HG03378 (cell line): ENCODE results near the gene SPDL1.

ENCODE experiments used
- ATAC-seq: cut with Tn5 transposase; IDR thresholded peaks from one replicate; pipeline ENCODE4 v1.9.1; 2021; ENCODE audit warnings: mild to moderate bottlenecking, moderate library complexity; ENCODE audit not compliant: unreplicated experiment

Gene SPDL1, protein sequence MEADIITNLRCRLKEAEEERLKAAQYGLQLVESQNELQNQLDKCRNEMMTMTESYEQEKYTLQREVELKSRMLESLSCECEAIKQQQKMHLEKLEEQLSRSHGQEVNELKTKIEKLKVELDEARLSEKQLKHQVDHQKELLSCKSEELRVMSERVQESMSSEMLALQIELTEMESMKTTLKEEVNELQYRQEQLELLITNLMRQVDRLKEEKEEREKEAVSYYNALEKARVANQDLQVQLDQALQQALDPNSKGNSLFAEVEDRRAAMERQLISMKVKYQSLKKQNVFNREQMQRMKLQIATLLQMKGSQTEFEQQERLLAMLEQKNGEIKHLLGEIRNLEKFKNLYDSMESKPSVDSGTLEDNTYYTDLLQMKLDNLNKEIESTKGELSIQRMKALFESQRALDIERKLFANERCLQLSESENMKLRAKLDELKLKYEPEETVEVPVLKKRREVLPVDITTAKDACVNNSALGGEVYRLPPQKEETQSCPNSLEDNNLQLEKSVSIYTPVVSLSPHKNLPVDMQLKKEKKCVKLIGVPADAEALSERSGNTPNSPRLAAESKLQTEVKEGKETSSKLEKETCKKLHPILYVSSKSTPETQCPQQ

DNA sequence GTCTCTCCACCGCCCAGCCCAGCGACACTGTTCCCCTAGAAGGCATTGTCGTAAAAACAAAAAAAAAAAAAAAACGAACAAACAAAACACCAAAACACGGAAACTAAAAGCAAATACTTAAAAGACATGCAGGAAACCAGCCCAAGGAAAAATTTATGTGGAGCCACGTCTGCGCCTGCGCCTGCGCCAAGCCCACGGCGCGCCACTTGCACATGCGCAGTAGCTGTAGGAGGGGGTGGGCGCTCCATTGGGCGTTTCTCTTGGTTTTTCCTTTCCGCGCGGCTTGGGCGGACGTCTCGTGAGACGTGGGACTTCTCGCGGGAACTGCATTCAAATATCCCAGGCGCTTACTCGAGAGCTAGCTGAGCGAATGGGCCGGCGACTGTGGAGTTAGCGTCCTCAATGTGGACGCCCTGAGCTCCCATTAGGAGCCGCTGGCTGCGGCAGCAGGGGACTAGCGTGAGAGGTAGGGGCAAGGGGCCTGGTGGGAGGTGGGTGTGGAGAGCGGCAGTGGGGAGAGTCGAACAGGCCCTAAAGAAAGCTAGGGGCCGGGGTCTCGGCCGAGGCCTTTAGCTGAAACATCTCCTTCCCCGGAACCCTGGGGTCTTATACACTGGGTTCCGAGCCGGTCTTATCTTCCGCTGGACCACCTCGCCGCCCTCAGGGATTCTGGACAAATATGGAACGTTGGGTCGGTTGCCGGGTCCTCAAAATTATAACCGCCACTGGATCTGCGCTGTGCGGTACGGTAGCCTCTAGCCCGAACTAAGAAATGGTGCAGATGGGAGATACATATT lies at the start of gene SPDL1:
Gene SPDL1 (plus strand): TSS at position 350 of the 797 bp plus-strand sequence. CDS start 4,644 bp downstream, outside the sequence.
- peak; percentile 83 for ATAC-seq

DNA sequence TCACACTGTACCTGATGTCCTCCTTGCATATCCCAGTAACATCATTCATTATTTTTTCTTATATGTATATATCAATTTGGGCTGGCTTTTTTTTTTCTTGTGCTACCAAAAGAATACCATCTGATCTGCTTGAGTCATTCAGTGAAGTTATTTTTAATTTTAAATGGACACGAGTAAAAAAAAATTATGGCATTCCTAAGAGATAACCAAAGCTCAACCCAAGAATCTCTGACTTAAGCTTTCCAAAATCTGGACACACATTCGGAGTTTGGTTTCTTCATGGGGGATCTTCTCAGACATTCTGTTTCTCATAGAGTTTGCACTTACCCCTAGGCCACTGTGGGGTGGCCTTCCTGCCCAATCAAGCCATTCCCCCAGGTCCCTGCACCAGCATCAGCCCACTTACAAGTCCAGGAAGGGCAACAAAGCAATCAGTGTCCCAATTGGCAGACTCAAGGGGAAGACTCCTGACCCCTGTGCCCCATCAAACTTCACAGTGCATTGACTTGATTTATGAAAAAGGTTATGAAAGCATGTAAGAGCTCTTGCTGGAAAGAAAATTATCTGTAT lies 49.2 kb upstream of the SPDL1 start:
- no peak for ATAC-seq

DNA sequence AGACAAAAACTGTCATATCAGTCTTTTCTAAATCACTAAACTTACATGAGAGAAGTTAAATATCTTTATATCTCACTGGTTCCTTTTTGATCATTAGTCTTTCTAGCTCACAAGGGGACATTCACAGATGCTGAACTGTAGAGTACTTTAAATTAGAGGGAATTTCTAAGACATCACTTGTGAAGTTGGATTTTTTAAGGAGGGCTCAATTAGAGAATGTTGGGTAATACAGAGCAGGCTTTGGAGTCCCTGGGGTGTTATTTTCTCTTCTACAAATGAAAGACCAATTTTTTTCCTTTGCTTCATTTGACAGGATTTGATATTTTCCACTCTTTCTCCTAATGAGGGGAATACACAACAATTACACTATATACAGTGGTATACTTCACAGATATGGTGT lies 48.6 kb upstream of the SPDL1 start:
- no peak for ATAC-seq

DNA sequence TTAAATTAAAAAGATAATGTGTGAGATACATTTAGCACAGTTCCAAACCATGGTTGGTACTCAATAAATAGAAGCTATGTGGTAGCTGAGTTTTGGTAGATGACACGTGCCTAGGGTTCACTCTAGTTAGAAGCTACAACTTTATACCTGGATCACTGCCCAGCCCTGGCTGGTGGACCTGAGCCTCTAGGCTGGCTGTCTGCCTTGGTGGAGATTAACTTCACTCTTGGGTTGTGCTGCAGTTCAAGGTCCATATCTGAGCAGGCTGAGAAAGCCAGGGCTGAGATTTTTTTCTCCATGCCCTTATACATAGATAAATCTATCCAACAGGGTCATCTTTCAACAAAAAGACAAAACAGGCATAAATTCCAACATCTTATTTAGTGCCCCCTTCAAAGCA lies 44.6 kb upstream of the SPDL1 start:
- ATAC-seq = no peak

DNA sequence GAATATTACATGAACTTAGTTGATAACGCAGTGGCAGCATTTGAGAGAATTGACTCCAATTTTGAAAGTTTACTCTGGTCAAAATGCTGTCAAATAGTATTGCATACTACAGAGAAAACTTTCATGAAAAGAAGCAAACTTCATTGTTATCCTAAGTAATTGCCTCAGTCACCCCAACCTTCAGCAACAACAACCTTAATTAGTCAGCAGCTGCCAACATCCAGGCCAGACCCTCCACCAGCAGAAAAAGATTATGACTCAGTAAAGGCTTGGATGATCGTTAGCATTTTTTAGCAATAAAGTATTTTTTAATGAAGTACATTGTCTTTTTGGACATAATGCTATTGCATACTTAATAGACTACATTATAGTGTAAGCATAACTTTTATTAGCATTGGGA lies 40.8 kb upstream of the SPDL1 start:
- ATAC-seq = no peak

DNA sequence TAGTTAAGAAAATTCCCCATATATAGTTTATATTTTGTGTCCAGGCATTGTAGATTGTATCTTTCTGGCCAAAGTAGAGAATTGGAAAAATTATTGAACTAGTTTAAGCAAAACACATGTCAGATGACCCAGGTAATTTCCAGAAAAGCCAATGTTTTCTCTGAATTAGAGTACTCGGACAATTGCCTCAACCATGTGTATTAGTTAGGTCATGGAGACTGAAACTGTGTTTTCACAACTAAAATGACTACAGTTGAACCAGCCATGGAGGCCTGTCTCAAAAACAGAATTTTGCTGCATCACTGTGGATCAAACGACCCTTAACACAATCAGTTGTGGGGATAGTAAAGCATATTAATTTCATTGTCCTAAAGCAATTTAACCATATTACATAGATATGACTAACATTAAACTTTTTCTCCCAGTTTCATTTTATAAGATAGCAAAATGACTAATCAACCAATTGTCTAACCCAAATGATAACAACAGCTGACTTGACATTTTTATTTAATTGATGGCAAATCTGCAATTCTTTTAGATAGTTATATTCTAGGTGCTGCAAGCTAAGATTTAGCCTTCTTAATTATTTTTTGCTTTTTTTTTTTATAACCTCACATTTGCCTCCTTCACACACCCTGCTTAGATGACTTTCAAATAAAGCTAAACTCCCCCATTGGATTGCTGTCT lies 39.2 kb upstream of the SPDL1 start:
- no peak for ATAC-seq

DNA sequence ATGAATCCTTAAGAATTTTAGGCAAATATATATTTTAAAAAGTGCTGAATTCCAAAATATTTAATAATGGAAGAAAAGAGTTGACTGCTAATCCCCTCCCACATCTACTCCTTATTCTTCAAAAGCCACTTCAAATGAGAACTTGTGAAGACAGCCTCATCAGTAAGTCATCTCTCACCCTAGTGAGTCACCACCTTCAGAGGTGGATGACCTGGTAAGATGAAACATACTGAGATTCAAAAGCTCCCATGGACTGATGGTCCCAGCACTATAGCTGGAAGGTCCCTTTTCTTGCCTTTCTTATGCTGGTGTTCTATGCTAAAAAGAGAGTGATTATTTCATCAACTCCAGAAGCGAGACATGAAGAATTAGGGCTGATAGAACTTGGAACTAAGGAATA lies 37.8 kb upstream of the SPDL1 start:
- ATAC-seq = peak; percentile 62

DNA sequence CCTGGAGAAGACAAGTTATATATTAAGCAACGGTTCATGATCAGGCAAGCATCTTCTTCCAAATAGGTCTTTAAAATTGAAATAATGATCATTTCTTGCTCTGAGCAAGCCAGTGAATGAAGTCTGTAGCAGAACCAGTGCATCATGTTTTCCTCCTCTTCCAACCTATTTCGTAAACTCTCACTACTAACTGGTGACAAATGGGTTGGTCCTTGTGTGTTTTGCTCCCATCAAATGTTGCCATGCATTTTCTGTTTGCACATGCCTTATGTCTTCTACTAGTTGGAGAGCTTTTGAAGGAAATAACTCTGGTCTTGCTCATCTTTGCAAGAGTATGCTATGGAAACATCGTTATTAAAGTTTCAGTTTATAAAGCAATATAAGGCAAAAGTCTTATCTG lies 37.2 kb upstream of the SPDL1 start:
- no peak for ATAC-seq

DNA sequence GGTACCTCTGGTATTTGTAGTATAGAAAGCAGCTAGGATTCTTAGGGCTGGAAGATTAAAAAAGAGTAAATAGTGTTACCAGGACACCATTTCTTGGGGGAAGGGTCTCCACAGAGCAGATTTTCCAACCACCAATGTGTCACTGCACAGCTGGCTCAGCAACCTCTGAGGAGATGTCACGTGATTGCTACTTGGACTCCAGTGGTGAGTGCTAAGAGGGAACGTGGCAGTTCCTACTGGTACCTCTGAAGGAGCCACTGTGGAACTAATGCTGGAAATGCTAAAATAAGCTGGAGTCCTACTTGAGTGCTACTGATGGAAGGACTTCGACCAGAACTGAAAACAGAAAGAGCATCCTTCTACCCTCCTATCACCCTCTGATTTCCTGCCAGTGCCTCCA lies 36.1 kb upstream of the SPDL1 start:
- no peak for ATAC-seq

DNA sequence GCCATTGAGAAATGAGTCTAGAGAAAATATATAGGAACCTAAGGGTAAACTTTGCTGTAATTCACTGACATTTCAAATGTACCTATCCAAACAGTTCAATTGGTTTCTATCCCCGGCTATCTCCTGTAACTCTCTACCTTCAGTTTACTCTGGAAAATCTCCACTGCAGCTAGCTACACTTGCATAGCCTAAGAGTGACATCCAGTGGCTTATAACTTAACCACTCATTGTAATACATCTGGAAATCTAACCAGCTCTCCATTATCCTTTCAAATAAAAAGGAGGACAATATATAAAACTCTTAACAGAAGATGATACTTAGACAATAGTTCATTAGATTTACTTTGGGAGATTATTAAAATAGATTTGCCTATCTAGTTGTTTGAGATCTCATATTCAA lies 35.3 kb upstream of the SPDL1 start:
- no peak for ATAC-seq

DNA sequence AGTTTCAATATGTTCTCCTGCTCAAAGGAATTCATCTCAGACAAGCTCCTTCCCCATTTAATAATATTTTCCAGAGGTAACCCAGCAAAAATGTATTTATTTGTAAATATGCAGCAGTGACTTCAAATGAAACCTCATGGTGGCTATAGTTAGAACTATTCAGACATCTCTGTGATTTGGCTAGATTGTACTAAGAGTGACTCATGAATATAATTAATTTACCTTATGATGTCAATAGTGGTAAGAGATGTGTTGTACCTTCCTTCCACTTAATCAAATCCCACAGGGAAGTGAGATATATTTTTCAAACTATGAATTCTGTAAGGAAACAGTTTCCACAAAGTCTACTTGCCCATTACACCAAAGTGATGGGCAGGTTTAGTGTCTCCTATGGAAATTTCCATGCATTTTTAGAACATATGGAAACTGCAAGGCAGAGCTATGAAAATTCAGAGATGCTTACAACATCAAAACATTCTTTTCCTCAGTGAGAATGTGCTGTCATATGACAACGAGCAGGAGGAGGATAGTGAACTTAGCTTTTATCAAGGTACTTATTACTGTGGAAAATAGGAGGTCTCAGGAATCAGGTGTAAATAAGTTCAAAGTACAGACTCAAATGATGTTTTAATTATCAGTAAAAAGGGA lies 34.0 kb upstream of the SPDL1 start:
- no peak for ATAC-seq

DNA sequence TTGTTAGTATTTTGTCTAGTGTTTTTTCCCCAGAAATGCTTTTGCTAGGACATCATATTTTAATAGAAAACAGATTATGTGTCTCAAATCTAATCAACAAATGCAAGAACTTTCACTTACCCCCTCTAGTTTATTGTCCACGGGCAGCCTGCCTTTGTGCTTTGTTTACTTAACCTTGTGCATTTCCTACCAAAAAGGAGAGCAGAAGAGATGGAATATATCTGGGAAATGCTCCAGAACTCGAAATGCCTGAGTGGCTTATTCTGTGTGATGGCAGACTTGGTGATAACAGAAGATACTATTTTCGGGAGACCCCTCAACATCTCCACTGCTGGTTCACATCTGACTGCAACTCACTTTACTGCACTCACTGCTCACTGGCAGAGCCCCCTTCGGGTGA lies 33.3 kb upstream of the SPDL1 start:
- ATAC-seq = no peak

DNA sequence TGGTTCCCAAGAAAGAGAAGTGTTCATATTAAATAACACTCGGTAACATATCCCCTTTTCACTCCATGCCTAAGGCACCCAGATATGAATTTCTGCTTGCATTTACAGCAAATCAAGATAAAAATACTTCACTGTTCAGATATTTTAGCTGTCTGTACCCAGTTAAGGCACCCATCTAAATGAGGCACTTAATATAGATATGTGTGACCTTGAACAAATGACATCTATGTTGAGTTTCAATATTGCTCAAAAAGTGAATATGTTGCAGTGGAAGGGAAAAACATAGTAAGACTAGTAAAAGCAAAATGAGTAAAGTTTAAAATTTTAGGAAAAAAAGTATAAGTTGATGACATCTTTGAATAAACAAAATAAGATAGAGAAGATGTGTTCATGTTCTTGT lies 32.4 kb upstream of the SPDL1 start:
- no peak for ATAC-seq

DNA sequence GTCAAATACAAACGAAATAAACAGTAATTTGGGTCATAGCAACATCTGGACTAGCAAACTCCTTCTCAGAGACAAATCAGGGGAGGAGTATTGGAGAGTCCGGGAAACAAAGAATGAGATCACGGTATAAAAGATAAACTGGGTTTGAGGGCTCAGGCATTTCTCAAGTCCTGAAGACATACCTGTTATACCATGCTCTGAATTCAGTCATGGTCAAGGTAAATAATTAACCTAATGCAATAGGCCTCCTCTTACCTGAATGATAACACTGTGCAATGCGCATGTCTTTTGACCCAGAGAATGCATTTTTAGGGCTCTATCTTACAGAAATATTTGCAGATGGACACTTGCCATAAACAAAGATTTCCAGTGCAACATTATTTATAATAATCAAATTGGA lies 31.9 kb upstream of the SPDL1 start:
- ATAC-seq = no peak

DNA sequence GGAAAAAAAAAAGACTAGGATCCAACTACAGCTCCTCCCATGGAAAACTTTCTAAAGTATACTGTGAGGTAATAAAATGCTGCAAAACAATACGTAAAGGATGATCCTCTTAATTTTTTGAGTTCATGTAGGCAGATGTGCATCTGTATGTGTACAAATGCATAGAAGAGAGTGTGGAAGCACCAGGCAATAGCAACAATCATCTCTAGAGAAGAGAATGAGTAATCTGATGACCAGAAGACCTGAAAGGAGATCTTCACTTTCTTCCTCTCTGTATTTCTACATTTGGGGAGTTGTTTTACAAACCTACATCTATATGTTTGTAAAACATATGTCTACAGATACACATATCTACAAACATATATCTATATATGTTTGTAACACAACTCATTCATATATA lies 29.3 kb upstream of the SPDL1 start:
- no peak for ATAC-seq

DNA sequence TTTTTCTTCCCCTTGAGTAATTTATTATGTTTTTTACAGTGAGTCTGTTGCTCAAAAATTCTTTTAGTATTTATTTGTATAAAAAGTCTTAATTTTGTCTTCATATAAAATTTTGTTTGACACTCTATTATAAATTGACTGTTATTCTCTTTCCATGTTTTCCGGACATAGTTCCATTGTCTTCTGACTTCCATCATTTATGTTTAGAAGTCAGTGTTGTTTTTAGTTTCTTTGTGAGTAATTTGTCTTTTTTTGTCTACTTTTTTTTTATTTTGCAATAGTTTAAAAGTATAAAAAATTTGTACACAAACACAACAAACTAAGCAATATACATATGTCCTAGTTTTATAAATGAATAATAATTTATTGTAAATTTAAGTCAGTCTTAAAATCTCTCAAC lies 25.7 kb upstream of the SPDL1 start:
- no peak for ATAC-seq

DNA sequence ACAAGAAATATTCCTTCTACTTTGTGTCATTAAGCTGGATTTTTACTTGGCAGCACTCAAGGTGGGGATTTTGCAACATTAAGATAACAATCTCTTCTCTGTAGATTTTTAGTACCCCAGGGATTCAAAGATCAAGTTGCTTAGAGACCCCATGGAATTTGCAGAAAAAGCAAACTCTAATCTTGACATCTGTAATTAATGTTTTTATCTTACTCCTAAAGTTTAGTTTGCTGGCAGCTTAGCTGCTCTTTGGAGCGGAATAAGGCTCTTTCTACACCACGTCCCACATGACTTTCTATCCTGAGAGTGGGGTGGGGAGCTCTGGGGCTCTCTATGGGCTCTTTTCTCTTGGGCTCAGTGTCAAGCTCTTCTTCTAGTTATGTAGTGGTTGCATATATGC lies 21.7 kb upstream of the SPDL1 start:
- ATAC-seq = no peak

DNA sequence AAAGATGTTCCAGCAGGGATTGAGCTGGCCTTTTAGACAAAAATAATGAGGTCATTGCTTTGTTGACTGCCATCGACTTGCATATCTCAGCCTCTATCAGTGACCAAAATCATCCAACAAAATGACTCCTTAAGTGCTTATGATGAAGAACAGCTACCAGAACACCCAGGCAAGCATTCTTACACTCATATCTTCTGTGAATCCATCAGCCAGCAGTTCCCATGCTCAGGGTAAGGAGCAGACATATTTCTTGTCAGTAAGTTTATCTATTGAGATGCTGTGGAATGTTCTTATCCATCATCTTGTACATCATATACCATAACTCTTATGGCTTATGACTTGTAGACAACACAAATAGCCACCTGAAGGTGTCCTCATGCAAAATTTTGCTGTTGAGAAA lies 20.2 kb upstream of the SPDL1 start:
- ATAC-seq = no peak

DNA sequence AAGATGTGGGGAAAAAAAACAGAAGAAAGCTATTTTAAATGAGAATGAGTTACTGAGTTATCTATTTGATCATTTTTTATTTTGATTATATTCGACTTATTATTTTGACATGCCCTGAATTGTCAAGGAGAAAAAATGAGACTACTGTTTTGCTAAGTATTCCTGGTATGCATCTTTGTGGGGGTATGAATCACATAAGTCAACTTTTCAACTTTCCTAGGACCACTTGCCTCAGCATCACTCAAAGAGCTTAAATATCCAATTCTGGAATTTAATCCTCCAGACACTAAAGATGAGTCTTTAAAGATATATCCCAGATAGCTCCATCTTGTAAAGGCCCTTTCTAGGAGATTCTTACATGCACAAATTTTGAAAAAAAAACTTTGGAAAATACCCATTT lies 17.4 kb upstream of the SPDL1 start:
- ATAC-seq = no peak

DNA sequence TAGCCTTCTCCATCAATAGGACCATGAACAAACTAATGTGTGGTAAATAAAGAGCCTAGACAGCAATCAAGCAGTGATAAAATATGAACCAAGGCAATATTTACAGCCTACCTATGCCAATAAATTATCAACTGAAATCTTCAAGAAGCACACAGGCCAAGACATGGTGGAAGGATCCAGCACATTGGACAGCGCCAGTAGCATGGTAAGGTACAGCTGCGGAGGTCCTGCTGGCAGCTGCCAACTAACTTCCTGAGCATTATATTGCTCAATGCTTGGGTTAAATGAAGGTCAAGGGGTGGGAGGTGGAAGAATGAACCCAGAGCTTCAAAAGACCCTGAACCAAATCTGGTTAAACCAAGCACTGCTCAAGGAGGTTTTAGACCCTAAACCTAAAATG lies 16.5 kb upstream of the SPDL1 start:
- ATAC-seq = no peak

DNA sequence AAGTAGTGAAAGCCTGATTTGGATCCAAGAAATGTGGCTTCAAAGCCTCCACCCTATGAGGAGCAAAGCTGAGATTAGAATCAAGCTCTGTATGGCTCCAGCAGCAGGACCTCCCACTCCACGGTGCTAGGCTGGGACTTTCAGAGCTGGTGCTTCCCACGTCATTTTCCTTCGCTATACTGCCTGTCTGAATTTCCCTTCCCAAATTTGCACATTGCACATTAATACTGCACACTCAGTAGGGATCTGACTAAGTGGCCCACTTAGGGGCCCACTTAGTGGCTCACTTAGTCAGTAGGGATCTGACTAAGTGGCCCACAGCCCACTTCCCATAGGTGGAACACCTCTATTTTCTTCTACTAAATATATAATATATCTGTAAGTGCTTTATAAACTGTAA lies 14.1 kb upstream of the SPDL1 start:
- ATAC-seq = no peak
